Loucy (cell line): ENCODE data around the gene SLC5A10.

Experiments
- H2AFZ ChIP-seq: fragments of 200-600 bp; sonication (generic); 2 replicates; pipeline ENCODE4 v1.6.0; 2016; ENCODE audit warnings: antibody characterized with exemption, mild to moderate bottlenecking, low read length, moderate library complexity
- H3F3A ChIP-seq: fragments of 200-600 bp; 2 replicates; pipeline ENCODE4 v1.6.0; 2016; ENCODE audit warnings: antibody characterized with exemption, low read depth, mild to moderate bottlenecking
- H3K27me3 ChIP-seq: fragments of 200-600 bp; sonication (generic); 2 replicates; pipeline ENCODE4 v1.6.1; 2014; ENCODE audit warnings: low read length, mild to moderate bottlenecking; ENCODE audit not compliant: insufficient read depth, poor library complexity, severe bottlenecking
- H3K36me3 ChIP-seq: fragments of 200-600 bp; sonication (generic); 2 replicates; pipeline ENCODE4 v1.6.1; 2016; ENCODE audit warnings: low read length; ENCODE audit not compliant: insufficient read depth
- H3K4me1 ChIP-seq: fragments of 200-600 bp; sonication (generic); 2 replicates; pipeline ENCODE4 v1.5.1; 2014; ENCODE audit warnings: low read length, mild to moderate bottlenecking; ENCODE audit not compliant: insufficient read depth, poor library complexity, severe bottlenecking
- H3K4me2 ChIP-seq: fragments of 200-600 bp; sonication (generic); 2 replicates; pipeline ENCODE4 v1.6.0; 2014; ENCODE audit warnings: antibody characterized with exemption, low read length, low read depth, mild to moderate bottlenecking; ENCODE audit not compliant: poor library complexity, severe bottlenecking
- H3K4me3 ChIP-seq: fragments of 200-600 bp; sonication (generic); 2 replicates; pipeline ENCODE4 v1.5.1; 2014; ENCODE audit warnings: low read length, mild to moderate bottlenecking, mixed read lengths; ENCODE audit not compliant: poor library complexity, severe bottlenecking
- H3K79me2 ChIP-seq: fragments of 200-600 bp; sonication (generic); 2 replicates; pipeline ENCODE4 v1.6.1; 2014; ENCODE audit warnings: low read length; ENCODE audit not compliant: insufficient read depth
- H3K9ac ChIP-seq: fragments of 200-600 bp; sonication (generic); 2 replicates; pipeline ENCODE4 v1.6.0; 2014; ENCODE audit warnings: mild to moderate bottlenecking, low read depth, low read length, moderate library complexity; ENCODE audit not compliant: poor library complexity, severe bottlenecking
- H3K9me2 ChIP-seq: fragments of 200-600 bp; sonication (generic); replicated peaks from 2 replicates; pipeline ENCODE4 v1.6.1; 2016; ENCODE audit warnings: low read depth, low read length, mixed read lengths
- H3K9me3 ChIP-seq: fragments of 200-600 bp; sonication (generic); 2 replicates; pipeline ENCODE4 v1.6.1; 2014; ENCODE audit warnings: mild to moderate bottlenecking, antibody characterized with exemption, low read length, low read depth; ENCODE audit not compliant: insufficient read depth
- H4K20me1 ChIP-seq: fragments of 200-600 bp; sonication (generic); 2 replicates; pipeline ENCODE4 v1.6.0; 2014; ENCODE audit warnings: antibody characterized with exemption, low read length, mild to moderate bottlenecking; ENCODE audit not compliant: insufficient read depth, poor library complexity, severe bottlenecking
- CTCF ChIP-seq: fragments of 200-600 bp; sonication (generic); conservative IDR thresholded peaks from 2 replicates; pipeline ENCODE4 v1.5.1; 2014; ENCODE audit warnings: mild to moderate bottlenecking, antibody characterized with exemption, low read length
- EZH2phosphoT487 ChIP-seq: fragments of 200-600 bp; IDR thresholded peaks from 2 replicates; pipeline ENCODE4 v1.6.1; 2018; ENCODE audit warnings: antibody characterized with exemption, mild to moderate bottlenecking, moderate library complexity, borderline replicate concordance

SLC5A10 gene

DNA sequence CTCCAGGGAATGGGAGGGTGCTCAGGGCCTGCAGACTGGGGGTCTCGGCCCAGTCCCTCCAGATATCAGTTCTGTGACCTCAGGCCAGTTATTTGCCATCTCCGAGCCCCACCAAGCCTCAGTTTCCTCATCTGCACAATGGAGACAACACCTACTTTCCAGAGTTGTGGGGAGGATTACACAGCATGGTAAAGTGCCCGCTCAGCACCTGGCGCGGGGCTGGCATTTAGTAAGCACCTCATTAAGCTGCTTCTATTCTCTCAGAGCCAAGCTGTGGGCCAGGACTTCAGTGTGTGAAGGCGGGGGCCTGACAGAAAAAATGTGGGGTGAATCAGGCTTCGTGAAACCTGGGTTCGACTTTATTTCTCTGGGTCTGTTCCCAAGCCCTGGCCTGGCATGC lies 47.4 kb downstream of the SLC5A10 start:
- Histone ChIP-seq H3K27me3 (no peaks in the 10 kb centered on the region), H3K9ac (no peak overlapping the region), H2AFZ (no peak overlapping the region), H3K9me3 (0 out of 2 replicates have a peak, but pooled peaks cover 3% of the 10 kb centered on the region), H3F3A (no peaks in the 10 kb centered on the region), H4K20me1 (no peaks in the 10 kb centered on the region), H3K36me3 (no peaks in the 10 kb centered on the region), H3K9me2 (no peaks in the 10 kb centered on the region), H3K4me2 (no peak overlapping the region), H3K4me1 (peaks cover 26% of the 10 kb centered on the region), H3K4me3 (no peak overlapping the region), H3K79me2 (no peaks in the 10 kb centered on the region)
- TF ChIP-seq EZH2phosphoT487 (no peak), CTCF (no peak)

- Histone ChIP-seq H3K4me1 (peaks cover 21% of the 10 kb centered on the region), H3K4me3 (no peak overlapping the region), H2AFZ (no peak overlapping the region), H3K36me3 (no peaks in the 10 kb centered on the region), H3F3A (no peaks in the 10 kb centered on the region), H3K4me2 (no peak overlapping the region), H3K79me2 (no peaks in the 10 kb centered on the region), H3K27me3 (no peaks in the 10 kb centered on the region), H4K20me1 (no peaks in the 10 kb centered on the region), H3K9me2 (no peaks in the 10 kb centered on the region), H3K9ac (no peak overlapping the region), H3K9me3 (0 out of 2 replicates have a peak, but pooled peaks cover 3% of the 10 kb centered on the region)
- no peak for TF ChIP-seq EZH2phosphoT487
- TF ChIP-seq CTCF: no peak
Measured at GRCh38 chr17:18999911-19000310, 47.9 kb downstream of the SLC5A10 start.

DNA sequence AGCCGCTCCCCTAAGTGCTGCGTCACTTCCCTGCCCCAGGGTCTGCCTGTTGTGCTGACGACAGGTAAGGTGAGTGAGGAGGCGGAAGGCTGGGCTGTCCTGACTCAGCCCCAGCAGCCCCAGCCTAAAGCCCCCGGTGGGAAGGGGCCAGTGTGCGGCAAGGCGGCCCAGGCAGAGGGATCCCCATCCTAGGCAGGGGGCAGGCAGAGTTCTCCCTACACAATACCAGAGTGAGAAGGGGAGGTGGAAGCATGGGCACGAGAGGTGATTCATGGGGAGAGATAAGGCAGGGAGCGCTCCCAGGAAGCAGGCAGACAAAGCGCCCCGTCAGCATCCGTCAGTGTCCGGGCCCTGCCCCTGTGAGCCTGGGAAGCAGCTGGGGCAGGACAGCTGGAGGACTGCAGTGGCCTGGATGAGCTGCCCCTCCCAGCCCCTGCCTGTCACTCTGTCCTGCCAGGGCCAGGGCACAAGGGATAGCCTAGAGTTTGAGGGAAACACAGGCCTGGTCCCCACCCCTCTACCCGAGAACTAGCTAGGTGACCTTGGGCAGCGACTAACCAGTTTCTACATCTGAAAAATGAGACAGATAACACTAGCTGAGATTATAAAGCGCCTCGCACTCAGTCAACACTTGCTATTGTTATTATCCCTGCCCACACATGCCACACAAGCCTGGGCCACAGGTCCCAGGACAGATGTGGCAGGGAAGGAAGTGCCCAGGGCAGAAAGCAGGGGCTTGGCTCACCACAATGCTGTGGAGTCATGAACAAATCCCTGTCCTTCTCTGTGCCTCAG lies 48.8 kb downstream of the SLC5A10 start:
- Histone ChIP-seq H3K4me2 (no peak overlapping the region), H3K36me3 (no peaks in the 10 kb centered on the region)

More for the DNA sequence above, 48.8 kb downstream of the SLC5A10 start:
- Histone ChIP-seq H3K27me3 (no peaks in the 10 kb centered on the region), H3K4me1 (peaks cover 18% of the 10 kb centered on the region), H3F3A (no peaks in the 10 kb centered on the region), H4K20me1 (no peaks in the 10 kb centered on the region), H2AFZ (no peak overlapping the region), H3K79me2 (no peaks in the 10 kb centered on the region), H3K9me2 (no peaks in the 10 kb centered on the region), H3K9me3 (0 out of 2 replicates have a peak, but pooled peaks cover 3% of the 10 kb centered on the region), H3K9ac (no peak overlapping the region), H3K4me3 (no peak overlapping the region)
- TF ChIP-seq CTCF (no peak), EZH2phosphoT487 (no peak)
